Heart left ventricle (tissue), 16 donors: ENCODE data around the gene FOXL2NB. TPM values are rescaled to one million over a fixed set of nuclear protein-coding genes. Genes with fewer than 3 reads are reported as not detected.

ENCODE experiments used
- ATAC-seq, 4 donors: fragments of 200-7000 bp; cut with Tn5 transposase; one replicate each; pipeline ENCODE4 v1.9.1; 2020 to 2022; ENCODE audit warnings: moderate library complexity in 4 of 4, mild to moderate bottlenecking in 3 of 4, moderate number of reproducible peaks in 1 of 4
- DNase-seq, 5 donors: peaks; one replicate each; pipeline ENCODE4 v3.0.0-alpha.2; 2020
- H3K27ac ChIP-seq, 12 donors: fragments of 200-600 bp; sonication (generic) in 4 of 12; one replicate each; pipeline versions ENCODE4 v1.5.0 to v1.8.0; 2016 to 2022; ENCODE audit warnings: mild to moderate bottlenecking in 2 of 12
- H3K27me3 ChIP-seq, 9 donors: fragments of 200-600 bp; sonication (generic) in 2 of 9; one replicate each; pipeline versions ENCODE4 v1.5.1 to v1.8.0; 2016 to 2022; ENCODE audit warnings: mild to moderate bottlenecking in 3 of 9
- H3K36me3 ChIP-seq, 9 donors: fragments of 200-600 bp; sonication (generic) in 2 of 9; one replicate each; pipeline versions ENCODE4 v1.5.0 to v1.8.0; 2018 to 2022; ENCODE audit warnings: mild to moderate bottlenecking in 2 of 9
- H3K4me1 ChIP-seq, 12 donors: fragments of 200-600 bp; sonication (generic) in 4 of 12; one replicate each; pipeline versions ENCODE4 v1.5.0 to v1.8.0; 2016 to 2022; ENCODE audit warnings: mild to moderate bottlenecking in 3 of 12
- H3K4me3 ChIP-seq, 12 donors: fragments of 200-600 bp; sonication (generic) in 4 of 12; one replicate each; pipeline versions ENCODE4 v1.5.0 to v1.8.0; 2017 to 2022; ENCODE audit warnings: mild to moderate bottlenecking in 9 of 12, moderate library complexity in 4 of 12
- H3K9me3 ChIP-seq, 12 donors: fragments of 200-600 bp; sonication (generic) in 4 of 12; one replicate each; pipeline versions ENCODE4 v1.5.0 to v1.8.0; 2016 to 2022; ENCODE audit warnings: mild to moderate bottlenecking in 1 of 12
- CTCF ChIP-seq, 12 donors: fragments of 200-600 bp; sonication (generic) in 4 of 12; IDR thresholded peaks; one replicate each; pipeline versions ENCODE4 v1.5.0 to v1.8.0; 2018 to 2022; ENCODE audit warnings: antibody characterized with exemption in 12 of 12, mild to moderate bottlenecking in 5 of 12
- POLR2A ChIP-seq, 2 donors: fragments of 450-650 bp; IDR thresholded peaks; one replicate each; pipeline ENCODE4 v1.6.1; 2017; ENCODE audit warnings: antibody characterized with exemption in 2 of 2, mild to moderate bottlenecking in 2 of 2, moderate library complexity in 2 of 2
- WGBS, 4 donors: extraction: QIAGEN DNeasy Blood & Tissue Kit in 2 of 4; methylation state at CpG; one replicate each; pipeline versions ENCODE4 v1.1.5 to v1.1.7; 2013 to 2018; 5-methylcytosine and 5-hydroxymethylcytosine counted together
- intact Hi-C, 10 donors: fragments of 100-400 bp; cut with DNase I; formaldehyde crosslinking; loops; one replicate each; pipeline versions ENCODE4 v1.11.1 to v1.14.2; 2022
- polyA plus RNA-seq, 2 donors: library from polyadenylated mRNA; stranded (reverse); fragments of 200-250 nt; gene quantifications; one replicate each; pipeline ENCODE4 v1.2.3, GENCODE V29; 2013
- total RNA-seq, 9 donors: library from RNA; depleted of rRNA in 2 of 9; stranded (reverse); fragments of >200 nt in 2 of 9; fragmentation: NEBNext Ultra II Directional in 3 of 9; extraction: Animal tissue kit (Norgen Biotek cat#: 25700) in 3 of 9; gene quantifications; one replicate each; pipeline versions ENCODE4 v1.1.0 to v1.2.4, GENCODE V29; 2016 to 2023
- donor health status: ischemic (EF 13 %, LVEDD 7.1; RV severe dilation, severe dysfunction).
- donor health status: healthy with polysubstance abuse.
- donor health status: DM: no; HTN: yes; CAD: no.
- donor health status: DM: no; HTN: no; CAD: no.
- donor health status: ischemic (EF 25% LVEDD 6.9; RV normal size, moderate dysfunction).
- donor health status: ischemic (EF 25% LVEDD 5.7; RV mildly dilated, moderate dysfunction).
- donor health status: healthy.
- donor health status: DM: yes; HTN: yes; CAD: no.
- donor health status: ischemic (EF 35%, LVEDD 5.7; RV mildly dilated, moderate dysfunction).
- donor health status: nonischemic (EF 11% LVEDD 7.7; RV severe dilation, severe dysfunction).
- donor health status: DM: yes; HTN: yes; CAD: no.
- donor health status: PGD.
- donor health status: ischemic (EF 29% LVEDD 5.4; RV normal size, mild dysfunction).
- donor health status: nonischemic (EF 23%, LVEDD 6.1; RV moderate dilation, normal function).

FOXL2NB gene
- total and polyA plus RNA-seq, 11 donors, result 0.25 TPM; not detected in 10

GRCh38 chr3:138945709-138946662 lies 1.0 kb upstream of the FOXL2NB start:
- peaks cover 11 to 51% (median 35%) of the 10 kb centered on the region in 12 donors for H3K4me1 ChIP-seq
- WGBS, 4 donors, result 1 to 4% (median 2%) methylated on average over 43 to 120 of the region's 120 CpGs
- no peaks in the 10 kb centered on the region for H3K9me3 ChIP-seq
- H3K27me3 ChIP-seq, result peaks cover 78 to 100% (median 97%) of the 10 kb centered on the region in 9 donors
- peak in 1 of 4 donors; percentile 18 for ATAC-seq
- DNase-seq, result no peak
- intact Hi-C loops, result no loop called here
- TF ChIP-seq POLR2A (IDR thresholded peaks at IDR 0.05) (no peak), CTCF (IDR thresholded peaks at IDR 0.05) (peak in 1 of 12 donors; percentile 12)
- no peaks in the 10 kb centered on the region for H3K36me3 ChIP-seq
- H3K27ac ChIP-seq, result no peak overlapping the region
- peak overlapping the region; percentile 21 to 59 (median 48) for H3K4me3 ChIP-seq

GRCh38 chr3:138947495-138948121 lies 591 bp downstream of the FOXL2NB start:
- H3K27me3 ChIP-seq, result peaks cover 63 to 96% (median 90%) of the 10 kb centered on the region in 9 donors
- DNase-seq (no peak), ATAC-seq (no peak)
- no peaks in the 10 kb centered on the region for H3K9me3 ChIP-seq
- no peak for TF ChIP-seq CTCF (IDR thresholded peaks at IDR 0.05)
- no peak for TF ChIP-seq POLR2A (IDR thresholded peaks at IDR 0.05)
- peaks cover 11 to 51% (median 35%) of the 10 kb centered on the region in 12 donors for H3K4me1 ChIP-seq
- peak overlapping the region in 9 of 12 donors; percentile 21 to 57 (median 46) for H3K4me3 ChIP-seq
- no peak overlapping the region for H3K27ac ChIP-seq
- intact Hi-C loops, result no loop called here
- 28 to 47% (median 37%) methylated on average over 15 to 21 of the region's 21 CpGs for WGBS, 4 donors
- no peaks in the 10 kb centered on the region for H3K36me3 ChIP-seq

GRCh38 chr3:138948371-138949001 lies 1.5 kb downstream of the FOXL2NB start:
- ATAC-seq (no peak), DNase-seq (no peak)
- Histone ChIP-seq H3K36me3 (no peaks in the 10 kb centered on the region), H3K27ac (no peak overlapping the region), H3K9me3 (no peaks in the 10 kb centered on the region), H3K4me3 (no peak overlapping the region), H3K27me3 (peaks cover 54 to 96% (median 86%) of the 10 kb centered on the region in 9 donors), H3K4me1 (peaks cover 11 to 51% (median 35%) of the 10 kb centered on the region in 12 donors)
- 82 to 89% (median 86%) methylated on average over 2 to 3 of the region's 3 CpGs for WGBS, 4 donors
- intact Hi-C loops, result no loop called here
- TF ChIP-seq CTCF (IDR thresholded peaks at IDR 0.05) (no peak), POLR2A (IDR thresholded peaks at IDR 0.05) (no peak)
